Smooth muscle cell (in vitro differentiated cells): Measurements from ENCODE around the gene NTM. TPM values are rescaled to one million over a fixed set of nuclear protein-coding genes. Genes with fewer than 3 reads are reported as not detected.

Source experiments
- DNase-seq: peaks from one replicate; lab custom pipeline; 2025; ENCODE audit not compliant: unreplicated experiment; lab: John Stamatoyannopoulos, UW
- H2AFZ ChIP-seq: fragments of 200-600 bp; sonication (generic); 2 replicates; pipeline ENCODE4 v1.6.0; 2016; ENCODE audit warnings: antibody characterized with exemption, low read depth, mild to moderate bottlenecking
- H3F3A ChIP-seq: fragments of 200-600 bp; sonication (generic); 2 replicates; pipeline ENCODE4 v1.6.0; 2017; ENCODE audit warnings: antibody characterized with exemption, low read depth
- H3K27ac ChIP-seq: fragments of 200-600 bp; sonication (generic); 2 replicates; pipeline ENCODE4 v1.5.1; 2016; ENCODE audit warnings: low read depth, mild to moderate bottlenecking
- H3K27me3 ChIP-seq: fragments of 200-600 bp; sonication (generic); 2 replicates; pipeline ENCODE4 v1.6.1; 2016; ENCODE audit warnings: low read depth, mild to moderate bottlenecking
- H3K36me3 ChIP-seq: fragments of 200-600 bp; sonication (generic); 2 replicates; pipeline ENCODE4 v1.5.1; 2016; ENCODE audit warnings: low read depth
- H3K4me1 ChIP-seq: fragments of 200-600 bp; sonication (generic); 2 replicates; pipeline ENCODE4 v1.5.1; 2016; ENCODE audit warnings: low read depth
- H3K4me2 ChIP-seq: fragments of 200-600 bp; sonication (generic); 2 replicates; pipeline ENCODE4 v1.6.0; 2016; ENCODE audit warnings: mild to moderate bottlenecking
- H3K4me3 ChIP-seq: fragments of 200-600 bp; sonication (generic); 2 replicates; pipeline ENCODE4 v1.5.1; 2016; ENCODE audit warnings: mild to moderate bottlenecking
- H3K79me2 ChIP-seq: fragments of 200-600 bp; sonication (generic); 2 replicates; pipeline ENCODE4 v1.6.0; 2016; ENCODE audit warnings: low read depth, mild to moderate bottlenecking
- H3K9ac ChIP-seq: fragments of 200-600 bp; sonication (generic); 2 replicates; pipeline ENCODE4 v1.6.0; 2016; ENCODE audit warnings: low read depth
- H3K9me3 ChIP-seq: fragments of 200-600 bp; sonication (generic); replicated peaks from 2 replicates; pipeline ENCODE4 v1.5.1; 2016; ENCODE audit warnings: low read depth
- H4K20me1 ChIP-seq: fragments of 200-600 bp; sonication (generic); 2 replicates; pipeline ENCODE4 v1.6.0; 2016; ENCODE audit warnings: low read depth
- CTCF ChIP-seq: fragments of 200-600 bp; sonication (generic); IDR thresholded peaks from 2 replicates; pipeline ENCODE4 v1.5.1; 2017; ENCODE audit warnings: borderline replicate concordance, mild to moderate bottlenecking, antibody characterized with exemption; ENCODE audit not compliant: insufficient read depth, poor library complexity, severe bottlenecking
- WGBS: methylation state at CpG from one replicate; pipeline ENCODE4 v1.1.7; 2016; ENCODE audit warnings: low lambda C conversion rate; 5-methylcytosine and 5-hydroxymethylcytosine counted together
- polyA plus RNA-seq: library from polyadenylated mRNA; unstranded; fragments of >200 nt; fragmentation: Nextera tagmentation; extraction: Ambion mirVana; gene quantifications from 2 replicates; pipeline ENCODE4 v1.2.1, GENCODE V29; 2016
- total RNA-seq: library from RNA; depleted of rRNA; stranded (reverse); fragments of >200 nt; gene quantifications from 2 replicates; pipeline ENCODE4 v1.2.3, GENCODE V29; 2014

The NTM gene
- total and polyA plus RNA-seq, 2 experiments from 2014 or later, result 68.9 to 123 TPM

GRCh38 chr11:131498631-131499160, 128.3 kb downstream of the NTM start:
- no peak for DNase-seq
- Histone ChIP-seq H3K4me3 (no peak overlapping the region), H3K27ac (no peak overlapping the region), H3K9me3 (no peaks in the 10 kb centered on the region), H3K36me3 (no peaks in the 10 kb centered on the region), H3K27me3 (peaks cover 3% of the 10 kb centered on the region), H3K4me2 (no peak overlapping the region), H3K79me2 (no peaks in the 10 kb centered on the region), H3K4me1 (no peaks in the 10 kb centered on the region), H2AFZ (no peak overlapping the region), H3K9ac (no peak overlapping the region), H3F3A (no peaks in the 10 kb centered on the region), H4K20me1 (no peaks in the 10 kb centered on the region)
- WGBS, result 92% methylated on average over 7 of the region's 7 CpGs
- TF ChIP-seq CTCF, result no peak

GRCh38 chr11:131499199-131499598, 128.8 kb downstream of the NTM start:
- no peaks in the 10 kb centered on the region for H3F3A ChIP-seq
- H3K4me1 ChIP-seq, result no peaks in the 10 kb centered on the region
- WGBS, result 89% methylated on average over 8 of the region's 8 CpGs
- H3K4me3 ChIP-seq, result no peak overlapping the region
- TF ChIP-seq CTCF, result no peak
- H3K27me3 ChIP-seq, result peaks cover 3% of the 10 kb centered on the region
- no peak overlapping the region for H2AFZ ChIP-seq
- no peaks in the 10 kb centered on the region for H3K79me2 ChIP-seq
- H3K36me3 ChIP-seq, result no peaks in the 10 kb centered on the region
- H3K27ac ChIP-seq, result no peak overlapping the region
- no peaks in the 10 kb centered on the region for H3K9me3 ChIP-seq
- no peak for DNase-seq
- no peak overlapping the region for H3K9ac ChIP-seq
- no peak overlapping the region for H3K4me2 ChIP-seq
- H4K20me1 ChIP-seq, result no peaks in the 10 kb centered on the region

DNA sequence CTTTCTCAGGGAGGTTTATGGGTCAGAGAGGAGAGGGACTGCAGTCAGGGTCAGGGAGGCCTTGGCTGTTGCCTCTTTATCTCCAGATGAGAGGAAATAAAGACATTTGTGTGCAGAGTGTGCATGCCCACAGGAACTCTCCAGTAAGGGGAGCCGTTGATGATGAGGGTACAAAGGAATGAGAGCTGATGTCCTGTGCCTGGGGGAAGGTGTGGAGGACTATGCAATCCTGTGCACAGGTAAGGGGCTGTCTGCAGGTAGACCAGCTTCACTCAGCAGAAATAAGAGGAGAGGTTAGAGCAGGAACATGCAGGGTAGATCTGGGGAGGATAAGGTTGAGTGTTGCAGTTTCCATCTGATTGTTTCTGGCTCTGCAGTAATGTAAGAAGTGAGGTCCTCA, 132.6 kb downstream of the NTM start:
- no peaks in the 10 kb centered on the region for H3K79me2 ChIP-seq
- DNase-seq, result no peak
- H3K4me2 ChIP-seq, result no peak overlapping the region
- H3F3A ChIP-seq, result no peaks in the 10 kb centered on the region
- WGBS, result 86% methylated on average over 1 of the region's 1 CpG
- no peaks in the 10 kb centered on the region for H4K20me1 ChIP-seq
- H3K4me1 ChIP-seq, result no peaks in the 10 kb centered on the region
- H3K9ac ChIP-seq, result no peak overlapping the region
- no peaks in the 10 kb centered on the region for H3K9me3 ChIP-seq
- H3K27ac ChIP-seq, result no peak overlapping the region
- peaks cover 7% of the 10 kb centered on the region for H3K27me3 ChIP-seq
- no peak overlapping the region for H2AFZ ChIP-seq
- H3K4me3 ChIP-seq, result no peak overlapping the region
- TF ChIP-seq CTCF, result no peak
- no peaks in the 10 kb centered on the region for H3K36me3 ChIP-seq

- Histone ChIP-seq H3K27me3 (peaks cover 7% of the 10 kb centered on the region), H3K4me1 (no peaks in the 10 kb centered on the region), H3K9me3 (no peaks in the 10 kb centered on the region), H4K20me1 (no peaks in the 10 kb centered on the region), H3K36me3 (no peaks in the 10 kb centered on the region), H3K9ac (no peak overlapping the region), H3F3A (no peaks in the 10 kb centered on the region), H3K27ac (no peak overlapping the region), H2AFZ (no peak overlapping the region), H3K4me2 (no peak overlapping the region), H3K4me3 (no peak overlapping the region), H3K79me2 (no peaks in the 10 kb centered on the region)
- no peak for DNase-seq
- whole genome bisulfite sequencing, result 72% methylated on average over 15 of the region's 15 CpGs
- TF ChIP-seq CTCF, result no peak
These were observed 134.0 kb downstream of the NTM start for GRCh38 chr11:131504199-131504949.
